Smooth muscle cell (in vitro differentiated cells): ENCODE results near the gene JAG1. TPM values are rescaled to one million over a fixed set of nuclear protein-coding genes. Genes with fewer than 3 reads are reported as not detected.

ENCODE experiments used
- DNase-seq: peaks from one replicate; lab custom pipeline; 2025; ENCODE audit not compliant: unreplicated experiment; lab: John Stamatoyannopoulos, UW
- H2AFZ ChIP-seq: fragments of 200-600 bp; sonication (generic); 2 replicates; pipeline ENCODE4 v1.6.0; 2016; ENCODE audit warnings: antibody characterized with exemption, low read depth, mild to moderate bottlenecking
- H3F3A ChIP-seq: fragments of 200-600 bp; sonication (generic); 2 replicates; pipeline ENCODE4 v1.6.0; 2017; ENCODE audit warnings: antibody characterized with exemption, low read depth
- H3K27ac ChIP-seq: fragments of 200-600 bp; sonication (generic); 2 replicates; pipeline ENCODE4 v1.5.1; 2016; ENCODE audit warnings: low read depth, mild to moderate bottlenecking
- H3K27me3 ChIP-seq: fragments of 200-600 bp; sonication (generic); 2 replicates; pipeline ENCODE4 v1.6.1; 2016; ENCODE audit warnings: low read depth, mild to moderate bottlenecking
- H3K36me3 ChIP-seq: fragments of 200-600 bp; sonication (generic); 2 replicates; pipeline ENCODE4 v1.5.1; 2016; ENCODE audit warnings: low read depth
- H3K4me1 ChIP-seq: fragments of 200-600 bp; sonication (generic); 2 replicates; pipeline ENCODE4 v1.5.1; 2016; ENCODE audit warnings: low read depth
- H3K4me2 ChIP-seq: fragments of 200-600 bp; sonication (generic); 2 replicates; pipeline ENCODE4 v1.6.0; 2016; ENCODE audit warnings: mild to moderate bottlenecking
- H3K4me3 ChIP-seq: fragments of 200-600 bp; sonication (generic); 2 replicates; pipeline ENCODE4 v1.5.1; 2016; ENCODE audit warnings: mild to moderate bottlenecking
- H3K79me2 ChIP-seq: fragments of 200-600 bp; sonication (generic); 2 replicates; pipeline ENCODE4 v1.6.0; 2016; ENCODE audit warnings: low read depth, mild to moderate bottlenecking
- H3K9ac ChIP-seq: fragments of 200-600 bp; sonication (generic); 2 replicates; pipeline ENCODE4 v1.6.0; 2016; ENCODE audit warnings: low read depth
- H3K9me3 ChIP-seq: fragments of 200-600 bp; sonication (generic); replicated peaks from 2 replicates; pipeline ENCODE4 v1.5.1; 2016; ENCODE audit warnings: low read depth
- H4K20me1 ChIP-seq: fragments of 200-600 bp; sonication (generic); 2 replicates; pipeline ENCODE4 v1.6.0; 2016; ENCODE audit warnings: low read depth
- WGBS: methylation state at CpG from one replicate; pipeline ENCODE4 v1.1.7; 2016; ENCODE audit warnings: low lambda C conversion rate; 5-methylcytosine and 5-hydroxymethylcytosine counted together
- polyA plus RNA-seq: library from polyadenylated mRNA; unstranded; fragments of >200 nt; fragmentation: Nextera tagmentation; extraction: Ambion mirVana; gene quantifications from 2 replicates; pipeline ENCODE4 v1.2.1, GENCODE V29; 2016
- total RNA-seq: library from RNA; depleted of rRNA; stranded (reverse); fragments of >200 nt; gene quantifications from 2 replicates; pipeline ENCODE4 v1.2.3, GENCODE V29; 2014
- TF ChIP-seq, protein P1 (sequence below): fragments of 200-600 bp; sonication (generic); IDR thresholded peaks from 2 replicates; pipeline ENCODE4 v1.5.1; 2017; ENCODE audit warnings: borderline replicate concordance, mild to moderate bottlenecking, antibody characterized with exemption; ENCODE audit not compliant: insufficient read depth, poor library complexity, severe bottlenecking

JAG1 gene
- total and polyA plus RNA-seq, 2 experiments from 2014 or later = 45.0 to 126 TPM

DNA sequence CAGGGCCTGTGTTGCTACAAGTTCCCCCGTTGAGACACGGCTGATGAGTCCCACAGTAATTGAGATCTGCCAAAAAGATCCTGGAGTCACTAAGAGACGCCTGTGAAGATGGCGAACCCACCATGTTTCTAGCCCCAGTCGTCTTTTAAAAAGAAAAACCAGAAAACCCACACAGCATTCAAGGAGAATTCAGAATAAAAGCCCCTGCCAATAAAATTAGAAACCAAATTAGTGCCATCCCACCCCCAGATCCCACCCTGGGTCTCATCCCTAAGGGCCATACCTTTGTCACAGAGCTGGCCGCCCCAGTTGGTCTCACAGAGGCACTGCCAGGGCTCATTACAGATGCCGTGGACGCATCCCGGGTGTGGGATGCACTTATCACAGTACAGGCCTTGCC lies 21.6 kb downstream of the JAG1 start:
- Histone ChIP-seq H3K9ac (no peak overlapping the region), H4K20me1 (peaks cover 28% of the 10 kb centered on the region), H2AFZ (no peak overlapping the region), H3F3A (peaks cover 52% of the 10 kb centered on the region), H3K4me3 (no peak overlapping the region), H3K27me3 (no peaks in the 10 kb centered on the region), H3K79me2 (peaks cover 4% of the 10 kb centered on the region), H3K9me3 (no peaks in the 10 kb centered on the region), H3K4me2 (peak overlapping the region; percentile 83), H3K4me1 (peaks cover 84% of the 10 kb centered on the region), H3K36me3 (no peaks in the 10 kb centered on the region), H3K27ac (peak overlapping the region; percentile 94)
- TF ChIP-seq, protein P1, sequence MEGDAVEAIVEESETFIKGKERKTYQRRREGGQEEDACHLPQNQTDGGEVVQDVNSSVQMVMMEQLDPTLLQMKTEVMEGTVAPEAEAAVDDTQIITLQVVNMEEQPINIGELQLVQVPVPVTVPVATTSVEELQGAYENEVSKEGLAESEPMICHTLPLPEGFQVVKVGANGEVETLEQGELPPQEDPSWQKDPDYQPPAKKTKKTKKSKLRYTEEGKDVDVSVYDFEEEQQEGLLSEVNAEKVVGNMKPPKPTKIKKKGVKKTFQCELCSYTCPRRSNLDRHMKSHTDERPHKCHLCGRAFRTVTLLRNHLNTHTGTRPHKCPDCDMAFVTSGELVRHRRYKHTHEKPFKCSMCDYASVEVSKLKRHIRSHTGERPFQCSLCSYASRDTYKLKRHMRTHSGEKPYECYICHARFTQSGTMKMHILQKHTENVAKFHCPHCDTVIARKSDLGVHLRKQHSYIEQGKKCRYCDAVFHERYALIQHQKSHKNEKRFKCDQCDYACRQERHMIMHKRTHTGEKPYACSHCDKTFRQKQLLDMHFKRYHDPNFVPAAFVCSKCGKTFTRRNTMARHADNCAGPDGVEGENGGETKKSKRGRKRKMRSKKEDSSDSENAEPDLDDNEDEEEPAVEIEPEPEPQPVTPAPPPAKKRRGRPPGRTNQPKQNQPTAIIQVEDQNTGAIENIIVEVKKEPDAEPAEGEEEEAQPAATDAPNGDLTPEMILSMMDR = no peak
- DNase-seq = no peak
- 78% methylated on average over 9 of the region's 9 CpGs for WGBS

DNA sequence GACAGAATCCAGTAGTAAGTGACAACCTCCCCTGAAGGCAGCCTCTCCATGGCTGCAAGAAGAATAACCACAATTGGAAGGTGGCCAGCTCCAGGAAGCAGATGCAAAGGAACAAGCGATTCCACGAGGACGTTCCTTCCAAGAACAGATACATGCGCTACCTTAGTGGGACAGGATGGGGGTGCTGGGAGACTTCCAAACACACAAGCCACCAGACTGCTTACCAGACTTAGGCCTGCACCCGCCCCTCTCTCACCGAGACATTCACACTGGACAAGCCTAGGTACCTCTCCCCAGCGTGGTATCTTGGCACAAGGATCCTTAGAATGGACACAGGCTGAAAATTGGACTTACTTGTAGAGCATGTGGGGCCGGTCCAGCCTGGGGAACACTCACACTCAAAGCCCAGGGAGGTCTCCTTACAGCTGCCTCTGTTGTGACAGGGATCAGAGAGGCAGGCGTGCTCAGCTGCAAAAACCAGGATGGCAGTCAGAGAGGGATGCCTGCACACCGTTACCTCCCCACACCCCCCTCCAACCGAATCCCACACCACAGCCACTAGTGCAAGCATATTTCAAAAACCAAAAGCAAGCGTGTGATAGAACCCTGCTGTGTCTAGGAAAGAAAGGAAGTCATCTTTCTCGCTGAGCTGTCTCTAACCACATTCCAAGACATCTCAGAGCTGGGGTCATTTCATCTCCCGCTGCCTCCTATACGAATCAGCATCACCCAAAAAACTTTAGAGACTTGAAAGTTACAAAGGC lies 22.4 kb downstream of the JAG1 start:
- Histone ChIP-seq H3F3A (peaks cover 47% of the 10 kb centered on the region), H3K79me2 (no peaks in the 10 kb centered on the region), H3K9ac (no peak overlapping the region), H3K4me2 (peak overlapping the region; percentile 83), H4K20me1 (peaks cover 20% of the 10 kb centered on the region), H3K4me3 (no peak overlapping the region), H3K27me3 (no peaks in the 10 kb centered on the region), H3K27ac (peak overlapping the region; percentile 94), H3K9me3 (no peaks in the 10 kb centered on the region), H2AFZ (no peak overlapping the region), H3K36me3 (no peaks in the 10 kb centered on the region), H3K4me1 (peaks cover 77% of the 10 kb centered on the region)
- TF ChIP-seq, protein P1 = no peak
- DNase-seq = no peak
- 47% methylated on average over 15 of the region's 15 CpGs for WGBS

DNA sequence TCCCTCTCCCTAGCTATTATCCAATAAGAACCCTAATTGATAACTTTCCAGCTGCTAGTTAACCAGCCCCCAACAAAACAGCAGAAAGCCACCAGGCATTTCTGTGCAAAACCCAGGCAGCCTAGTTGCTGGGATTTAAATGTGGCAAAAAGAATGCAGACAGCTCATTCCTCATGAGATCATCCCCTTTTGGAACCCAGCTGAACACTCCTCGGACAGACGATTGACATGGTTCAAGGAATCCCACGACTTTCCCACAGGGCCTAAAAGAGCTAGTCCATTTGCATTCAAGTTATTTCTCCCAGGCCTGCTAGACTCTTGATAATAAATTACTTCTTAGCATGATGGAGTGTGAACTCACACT lies 24.0 kb downstream of the JAG1 start:
- Histone ChIP-seq H3K4me3 (no peak overlapping the region), H3K4me2 (peak overlapping the region; percentile 79), H2AFZ (no peak overlapping the region), H3K36me3 (no peaks in the 10 kb centered on the region), H3K27ac (peak overlapping the region; percentile 94), H3K9me3 (no peaks in the 10 kb centered on the region), H4K20me1 (peaks cover 15% of the 10 kb centered on the region), H3F3A (peaks cover 51% of the 10 kb centered on the region), H3K79me2 (no peaks in the 10 kb centered on the region), H3K4me1 (peaks cover 60% of the 10 kb centered on the region), H3K27me3 (no peaks in the 10 kb centered on the region), H3K9ac (peak overlapping the region; percentile 60)
- no peak for DNase-seq
- 1% methylated on average over 3 of the region's 3 CpGs for WGBS
- TF ChIP-seq, protein P1 = no peak
